ENCODE data around the gene TMEM53.

The TMEM53 gene

DNA sequence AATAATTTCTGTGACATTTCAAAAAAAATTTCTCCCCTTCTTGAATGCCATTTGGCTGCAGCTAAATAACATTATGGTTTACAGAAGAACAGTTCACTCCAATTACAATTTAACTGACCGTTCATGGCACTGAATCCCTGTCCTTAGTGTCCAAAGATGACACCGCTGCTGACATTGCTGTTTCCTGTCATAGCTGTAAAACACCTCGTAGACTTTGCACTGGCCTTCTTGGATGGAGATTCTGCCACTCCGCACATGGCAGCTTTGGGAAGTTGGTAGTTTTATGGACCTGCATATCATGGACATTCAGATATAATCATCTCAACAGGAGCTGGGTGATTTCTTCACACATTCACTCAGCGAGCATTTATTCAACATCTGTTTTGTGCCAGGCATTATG is 5.2 kb upstream of the TMEM53 start:
- ChIA-PET CTCF (interaction anchor here (0.8 to 1.5 kb wide), 3 partner anchors 17 to 70 kb away, joined by 3 to 4 read pairs (median 3); no protein-coding TSS in a partner anchor), POLR2A (no interaction called here)
- TF ChIP-seq, protein P1, sequence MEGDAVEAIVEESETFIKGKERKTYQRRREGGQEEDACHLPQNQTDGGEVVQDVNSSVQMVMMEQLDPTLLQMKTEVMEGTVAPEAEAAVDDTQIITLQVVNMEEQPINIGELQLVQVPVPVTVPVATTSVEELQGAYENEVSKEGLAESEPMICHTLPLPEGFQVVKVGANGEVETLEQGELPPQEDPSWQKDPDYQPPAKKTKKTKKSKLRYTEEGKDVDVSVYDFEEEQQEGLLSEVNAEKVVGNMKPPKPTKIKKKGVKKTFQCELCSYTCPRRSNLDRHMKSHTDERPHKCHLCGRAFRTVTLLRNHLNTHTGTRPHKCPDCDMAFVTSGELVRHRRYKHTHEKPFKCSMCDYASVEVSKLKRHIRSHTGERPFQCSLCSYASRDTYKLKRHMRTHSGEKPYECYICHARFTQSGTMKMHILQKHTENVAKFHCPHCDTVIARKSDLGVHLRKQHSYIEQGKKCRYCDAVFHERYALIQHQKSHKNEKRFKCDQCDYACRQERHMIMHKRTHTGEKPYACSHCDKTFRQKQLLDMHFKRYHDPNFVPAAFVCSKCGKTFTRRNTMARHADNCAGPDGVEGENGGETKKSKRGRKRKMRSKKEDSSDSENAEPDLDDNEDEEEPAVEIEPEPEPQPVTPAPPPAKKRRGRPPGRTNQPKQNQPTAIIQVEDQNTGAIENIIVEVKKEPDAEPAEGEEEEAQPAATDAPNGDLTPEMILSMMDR (IDR thresholded peaks at IDR 0.05; ENCODE audit: insufficient read depth, low read length, missing control alignments), result no peak
- no peak overlapping the region for H3K4me3 ChIP-seq (ENCODE audit: low read depth, low read length)
- DNase-seq (ENCODE audit: low read depth, low spot score), result no peak

DNA sequence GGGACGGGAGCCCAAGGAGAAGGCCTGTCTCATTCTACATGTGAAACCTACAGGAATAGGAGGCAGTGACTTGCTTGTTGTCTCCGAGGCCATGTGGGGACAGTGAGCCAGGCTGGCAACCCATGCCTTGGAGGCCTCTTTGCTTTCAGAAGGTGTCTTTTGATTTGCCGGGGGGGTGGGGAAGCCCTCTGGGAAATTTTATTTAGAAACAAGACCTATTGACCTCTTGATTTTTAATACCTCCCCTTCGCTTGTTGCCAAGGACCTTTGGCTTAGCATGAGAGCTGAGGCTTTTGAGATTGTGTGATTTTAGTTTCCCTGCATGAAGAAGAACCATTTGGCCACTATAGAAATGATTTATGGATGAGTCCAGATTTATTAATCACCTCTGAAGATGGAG is 4.3 kb upstream of the TMEM53 start:
- TF ChIP-seq, protein P1 (IDR thresholded peaks at IDR 0.05; ENCODE audit: insufficient read depth, low read length, missing control alignments), result no peak
- H3K4me3 ChIP-seq (ENCODE audit: low read depth, low read length), result no peak overlapping the region
- POLR2A ChIA-PET, result no interaction called here
- CTCF ChIA-PET, result interaction anchor here (0.8 kb wide), 1 partner anchor 18 kb away, joined by 4 read pairs; no protein-coding TSS in a partner anchor
- DNase-seq (ENCODE audit: low read depth, low spot score), result no peak

DNA sequence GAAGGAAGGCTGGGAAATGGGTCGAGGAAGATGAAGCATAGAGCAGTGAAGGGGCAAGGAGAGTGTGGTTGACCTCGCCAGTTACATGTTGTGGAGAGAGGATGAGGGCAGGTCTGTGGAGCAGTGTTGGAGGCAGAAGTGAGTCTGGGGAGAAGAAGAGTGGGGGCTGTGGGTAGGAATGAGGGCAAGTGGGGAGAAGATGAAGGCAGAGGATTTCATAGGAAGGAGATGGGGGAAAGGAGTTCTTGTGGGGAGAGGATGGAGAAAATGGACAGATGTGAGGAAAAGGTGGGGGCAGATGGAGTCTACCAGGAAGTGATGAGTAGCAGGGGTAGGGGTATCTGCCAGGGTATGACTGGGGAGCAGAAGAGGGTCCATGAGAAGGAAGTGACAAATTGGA is 3.8 kb upstream of the TMEM53 start:
- TF ChIP-seq, protein P1 (IDR thresholded peaks at IDR 0.05; ENCODE audit: insufficient read depth, low read length, missing control alignments), result no peak
- no peak overlapping the region for H3K4me3 ChIP-seq (ENCODE audit: low read depth, low read length)
- ChIA-PET CTCF (interaction anchor here (1.0 kb wide), 1 partner anchor 19 kb away, joined by 3 read pairs; no protein-coding TSS in a partner anchor), POLR2A (no interaction called here)
- DNase-seq (ENCODE audit: low read depth, low spot score), result no peak

DNA sequence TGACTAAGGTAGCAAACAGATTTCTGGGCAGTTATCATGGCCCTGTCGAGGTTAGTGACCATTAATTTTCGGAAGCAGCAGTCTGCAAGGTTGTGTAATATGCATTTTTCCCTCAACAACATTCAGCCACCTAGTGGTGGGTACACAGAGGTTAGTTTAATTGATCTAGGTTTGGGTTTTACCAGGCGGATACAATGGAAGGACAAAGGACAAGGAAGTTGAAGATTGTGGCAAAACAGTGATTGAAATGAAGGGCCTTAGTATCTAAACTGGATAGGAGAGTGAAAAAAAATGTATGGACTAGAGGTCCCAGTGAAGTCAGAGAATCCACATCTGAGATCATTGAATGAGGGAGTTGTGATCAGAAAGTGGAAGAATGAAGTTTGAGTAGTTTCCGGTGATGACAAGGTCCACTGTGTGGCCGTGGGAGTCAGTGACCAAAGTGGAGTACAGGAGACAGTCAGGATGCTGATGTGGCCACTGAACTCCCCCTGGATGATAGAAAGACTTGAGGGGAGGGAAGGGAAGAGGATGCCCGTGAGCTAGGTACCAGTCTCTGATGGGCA is 3.0 kb upstream of the TMEM53 start:
- ChIA-PET POLR2A (no interaction called here), CTCF (interaction anchor here (1.0 to 6.5 kb wide), 3 partner anchors 8 to 25 kb away, joined by 3 to 44 read pairs (median 4); no protein-coding TSS in a partner anchor)
- TF ChIP-seq, protein P1 (IDR thresholded peaks at IDR 0.05; ENCODE audit: insufficient read depth, low read length, missing control alignments), result peak; percentile 24
- H3K4me3 ChIP-seq (ENCODE audit: low read depth, low read length), result no peak overlapping the region
- DNase-seq (ENCODE audit: low read depth, low spot score), result no peak

DNA sequence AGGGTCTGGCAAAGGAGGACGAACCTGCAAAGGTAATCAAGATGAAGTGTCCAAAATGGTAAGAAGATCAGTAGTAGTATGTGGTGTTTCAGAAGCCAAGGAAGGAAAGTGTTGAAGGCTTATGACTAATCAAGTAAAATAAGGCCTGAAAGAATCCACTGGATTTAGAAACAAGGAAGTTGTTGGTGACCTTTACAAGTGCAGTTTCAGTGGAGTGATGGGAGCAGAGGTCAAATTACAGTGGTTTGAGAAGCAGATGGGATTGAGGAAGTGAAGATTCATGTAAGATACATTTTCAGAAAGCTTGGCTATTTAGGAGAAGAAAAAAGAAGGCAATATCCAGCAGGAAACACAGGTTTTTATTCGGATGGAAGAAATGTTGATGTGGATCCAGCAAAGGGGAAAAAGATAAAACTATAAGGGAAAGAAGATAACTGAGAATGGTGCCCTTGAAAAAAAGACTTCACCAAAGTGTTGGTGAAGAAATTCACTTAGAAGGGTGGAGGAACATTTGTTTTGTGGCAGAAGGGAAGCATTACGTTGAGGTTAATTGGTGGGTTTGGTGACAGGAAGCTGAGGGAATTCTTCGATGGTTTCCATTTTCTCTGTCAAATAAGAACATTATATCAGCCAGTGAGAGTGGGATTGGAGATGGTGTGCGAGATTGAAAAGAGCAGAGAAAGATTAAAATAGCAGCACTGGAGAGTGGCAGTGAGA is 2.4 kb upstream of the TMEM53 start:
- CTCF ChIA-PET, result interaction anchor here (1.4 to 6.5 kb wide), 5 partner anchors 9 to 41 kb away, joined by 3 to 44 read pairs (median 4); no protein-coding TSS in a partner anchor
- no peak for DNase-seq (ENCODE audit: low read depth, low spot score)
- TF ChIP-seq, protein P1 (IDR thresholded peaks at IDR 0.05; ENCODE audit: insufficient read depth, low read length, missing control alignments), result no peak
- no peak overlapping the region for H3K4me3 ChIP-seq (ENCODE audit: low read depth, low read length)
- POLR2A ChIA-PET, result no interaction called here

DNA sequence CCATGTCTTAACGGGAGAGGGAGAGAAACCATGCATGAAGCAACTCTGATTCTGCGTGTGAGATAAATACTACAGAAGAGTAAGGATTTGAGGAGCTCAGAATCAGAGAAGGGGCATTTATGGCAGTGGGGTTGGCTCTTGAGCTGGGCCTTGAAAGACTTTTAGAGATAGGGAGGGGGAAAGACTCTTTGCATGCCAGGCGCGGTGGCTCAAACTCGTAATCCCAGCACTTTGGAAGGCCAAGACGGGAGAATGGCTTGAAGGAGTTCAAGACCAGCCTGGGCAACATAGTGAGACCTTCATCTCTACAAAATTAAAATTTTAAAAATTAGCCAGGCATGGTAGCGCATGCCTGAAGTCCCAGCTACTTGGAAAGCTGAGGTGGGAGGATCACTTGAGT is 905 bp upstream of the TMEM53 start:
- H3K4me3 ChIP-seq (ENCODE audit: low read depth, low read length), result peak overlapping the region; percentile 90

More for the DNA sequence above, 905 bp upstream of the TMEM53 start:
- ChIA-PET POLR2A (no interaction called here), CTCF (interaction anchor here (1.1 to 6.5 kb wide), 6 partner anchors 9 to 40 kb away, joined by 3 to 44 read pairs (median 5); no protein-coding TSS in a partner anchor)
- TF ChIP-seq, protein P1 (IDR thresholded peaks at IDR 0.05; ENCODE audit: insufficient read depth, low read length, missing control alignments), result no peak
- no peak for DNase-seq (ENCODE audit: low read depth, low spot score)

Measured in AG04449 (cell line).